Measurements from ENCODE around the gene CSNK1G3.

GRCh38 chr5:123476731-123477130 is 35.2 kb upstream of the CSNK1G3 start:
- no peak for TF ChIP-seq CTCF (IDR thresholded peaks at IDR 0.05)
- TF ChIP-seq POLR2A (IDR thresholded peaks at IDR 0.05), result no peak
- no peak for TF ChIP-seq EP300 (IDR thresholded peaks at IDR 0.05)
- no peak for TF ChIP-seq POLR2AphosphoS5 (IDR thresholded peaks at IDR 0.05)

Data from suprapubic skin (tissue), 4 donors.